Fibroblast of skin of right quadriceps (primary cell): Measurements from ENCODE around the gene SYNJ2.
A peak's percentile ranks its signal among the peaks of the same experiment; 100 is the strongest.

ENCODE experiments used
- DNase-seq: peaks from one replicate; pipeline ENCODE4 v3.0.0-alpha.2; 2013

Gene SYNJ2

GRCh38 chr6:157982102-157982562 is 469 bp downstream of the SYNJ2 start:
- no peak for DNase-seq

GRCh38 chr6:157982563-157983405 is 1.1 kb downstream of the SYNJ2 start:
- DNase-seq = peak; percentile 54

GRCh38 chr6:157983406-157984119 is 1.9 kb downstream of the SYNJ2 start:
- peak; percentile 62 for DNase-seq

DNA sequence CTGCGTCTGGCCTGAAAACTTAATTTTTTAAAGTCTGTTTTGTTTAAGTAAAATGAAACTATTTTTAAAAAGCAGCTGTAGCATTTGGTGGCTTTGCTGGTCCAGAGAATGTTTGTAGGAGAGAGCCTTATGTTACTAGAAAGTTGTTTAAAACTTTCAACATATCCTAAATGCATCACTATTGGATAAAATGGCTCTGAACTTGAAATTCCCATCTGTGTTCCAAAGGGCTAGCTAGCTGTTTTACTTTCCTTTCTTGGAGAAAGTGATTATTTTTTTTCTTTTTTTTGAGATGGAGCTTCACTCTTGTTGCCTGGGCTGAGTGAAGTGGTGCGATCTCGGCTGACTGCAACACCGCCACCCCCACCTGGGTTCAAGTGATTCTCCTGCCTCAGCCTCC is 2.5 kb downstream of the SYNJ2 start:
- no peak for DNase-seq

DNA sequence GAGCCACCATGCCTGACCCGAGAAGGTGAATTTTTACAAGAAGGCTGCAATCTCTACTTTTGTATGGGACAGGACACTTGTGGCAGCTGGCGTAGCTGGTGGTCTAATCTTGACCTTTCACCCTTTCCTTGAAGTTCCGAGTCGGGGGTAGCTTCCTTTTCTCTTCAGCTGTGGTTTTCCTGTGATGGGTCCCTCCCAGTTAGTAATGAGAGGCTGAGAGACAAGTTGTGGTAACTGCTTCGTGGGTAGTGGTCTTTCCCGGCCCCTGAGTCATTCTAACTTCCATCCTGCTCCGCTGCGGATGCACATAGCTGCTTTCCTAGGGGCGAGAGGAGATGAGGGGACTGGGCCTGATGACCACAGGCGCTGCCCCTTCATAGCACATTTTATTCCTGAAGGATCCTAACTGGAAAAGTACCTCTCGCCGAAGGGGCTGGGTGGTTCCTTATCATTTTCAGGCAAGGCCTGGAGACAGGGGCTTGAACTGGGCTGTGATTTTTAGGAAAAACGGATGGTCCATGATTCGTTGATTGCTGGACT is 3.1 kb downstream of the SYNJ2 start:
- no peak for DNase-seq

DNA sequence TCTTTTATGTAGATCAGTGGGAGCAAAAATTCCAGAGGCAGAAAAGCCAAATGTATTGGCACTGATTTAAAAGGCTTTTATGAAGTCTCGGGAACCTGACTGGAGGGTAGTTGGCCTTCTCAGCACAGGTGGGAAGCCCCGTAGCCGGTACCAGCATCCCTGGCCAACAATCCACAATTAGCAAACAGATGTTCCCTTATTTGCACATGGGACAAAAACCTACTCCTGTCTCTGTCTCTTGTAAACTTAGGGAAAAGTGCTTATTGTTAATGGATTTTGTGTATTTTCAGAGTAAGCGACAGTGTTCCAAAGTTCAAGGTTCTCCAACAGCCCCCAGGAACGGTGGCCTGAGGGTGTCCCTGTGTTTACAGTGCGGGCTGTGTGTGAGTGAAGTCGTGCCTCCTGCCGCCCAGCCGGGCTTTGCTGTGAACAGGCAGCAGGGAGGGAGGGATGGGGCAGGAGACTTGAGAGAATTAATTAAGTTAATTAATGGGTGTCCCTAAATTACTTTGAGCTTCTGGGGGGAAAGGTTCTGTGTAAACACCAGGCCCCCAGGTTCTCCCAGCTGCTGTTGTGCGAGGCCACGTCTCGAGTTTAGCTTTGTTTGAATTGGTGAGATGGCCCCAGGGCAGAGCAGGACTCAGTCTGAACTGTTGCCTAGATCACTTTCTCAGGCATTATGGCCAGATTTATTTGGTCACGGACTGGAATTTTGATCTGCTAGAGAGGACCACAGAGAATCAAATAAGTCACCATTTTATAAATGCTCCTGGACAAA is 3.9 kb downstream of the SYNJ2 start:
- DNase-seq = no peak

DNA sequence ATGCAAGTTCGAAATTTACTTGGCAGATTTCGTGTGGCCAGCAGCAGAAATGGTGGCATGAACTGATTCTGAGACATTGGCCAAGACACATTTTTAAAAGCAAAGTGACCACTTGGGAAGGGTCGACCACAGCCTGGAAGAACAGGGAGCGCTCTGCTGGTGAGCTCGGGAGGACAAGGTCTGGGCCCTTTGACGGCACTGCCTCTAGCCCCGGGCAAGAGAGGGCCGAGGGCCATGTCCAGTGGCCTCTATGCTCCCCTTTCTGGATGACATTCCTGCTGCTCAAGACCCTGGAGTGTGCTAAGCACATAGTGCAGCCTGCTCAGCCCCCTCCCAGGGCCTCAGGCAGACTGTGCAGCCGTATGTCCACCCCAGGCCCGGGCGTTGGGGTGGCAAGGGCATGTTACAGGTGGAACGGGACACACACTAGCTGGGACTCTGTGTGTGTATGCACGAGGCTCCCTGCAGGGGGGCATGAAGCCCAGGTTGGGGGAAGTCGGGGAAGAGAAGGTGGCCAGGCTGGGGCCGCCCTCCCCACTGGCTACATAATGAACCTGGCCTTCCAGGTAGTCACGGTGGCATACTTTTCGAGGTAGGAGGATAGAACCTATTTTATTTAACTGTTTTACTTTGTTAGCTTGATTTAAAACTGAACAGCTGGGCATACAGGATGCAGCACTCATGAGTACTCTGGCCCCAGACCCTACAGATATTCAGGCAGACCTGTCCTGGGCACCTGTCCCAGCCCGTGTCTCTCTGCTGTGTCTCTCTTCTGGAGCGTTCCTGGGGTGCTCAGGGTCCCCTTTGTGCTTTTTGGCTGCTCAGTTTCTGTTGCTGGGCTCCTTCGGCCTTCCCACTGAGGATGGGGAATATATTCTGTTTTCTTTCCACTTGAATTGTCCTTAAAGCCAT is 6.4 kb downstream of the SYNJ2 start:
- DNase-seq = no peak

DNA sequence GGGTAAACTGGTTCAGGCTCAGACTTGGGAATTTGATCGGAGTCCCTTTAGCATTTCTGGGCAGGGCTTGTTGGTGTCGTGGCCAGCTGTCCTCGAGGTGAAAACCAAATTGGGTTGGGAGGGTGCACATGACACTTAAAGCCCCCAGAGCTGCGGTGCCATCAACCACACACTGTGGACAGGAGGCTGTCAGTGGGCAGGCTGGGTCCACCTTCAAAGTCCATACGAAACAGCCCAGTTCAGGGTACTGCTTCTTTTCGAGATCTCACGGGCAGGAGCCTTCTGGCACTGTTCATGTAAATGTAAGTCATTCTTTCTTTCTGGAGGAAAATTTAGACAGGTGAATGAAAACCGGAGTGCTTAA is 7.0 kb downstream of the SYNJ2 start:
- DNase-seq = no peak

DNA sequence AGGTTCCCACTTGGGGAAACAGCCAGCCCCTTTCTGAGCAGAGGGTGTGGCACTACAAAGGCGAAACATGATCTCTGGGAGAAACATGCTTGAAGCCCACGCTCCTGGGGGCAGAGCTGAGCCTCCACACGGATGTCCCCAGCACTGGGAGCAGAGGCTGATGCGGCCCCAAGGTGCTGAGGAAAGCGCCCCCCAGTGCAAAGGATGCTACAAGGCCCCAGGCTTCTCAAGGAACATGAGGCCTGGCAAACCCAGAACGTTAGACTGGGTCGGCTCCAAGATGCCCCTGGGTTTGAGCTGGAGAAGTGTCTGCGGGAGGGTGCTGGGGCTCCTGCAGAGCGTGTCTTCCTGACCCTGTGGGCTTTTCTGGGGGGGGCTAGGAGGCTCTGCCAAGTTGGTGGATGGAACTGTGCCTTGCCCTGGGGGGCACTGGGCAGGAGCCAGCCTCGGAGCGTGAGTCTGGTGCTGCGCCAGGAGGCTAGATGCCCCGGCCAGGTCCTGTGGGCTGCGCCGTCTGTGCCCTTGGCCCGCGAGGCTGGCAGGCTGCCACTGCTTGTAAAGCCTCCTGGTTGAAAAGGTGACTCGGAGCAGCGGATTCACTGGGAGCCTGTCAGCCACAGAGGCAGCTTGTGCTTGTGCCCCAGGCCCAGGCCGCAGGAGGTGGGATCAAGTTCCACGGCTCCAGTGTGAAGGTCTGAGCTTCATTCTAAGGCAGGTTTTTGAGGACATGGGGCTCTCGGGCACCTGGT is 8.1 kb downstream of the SYNJ2 start:
- DNase-seq = peak; percentile 56

- DNase-seq = peak; percentile 54
Measured at GRCh38 chr6:157990321-157991066, 8.8 kb downstream of the SYNJ2 start.

DNA sequence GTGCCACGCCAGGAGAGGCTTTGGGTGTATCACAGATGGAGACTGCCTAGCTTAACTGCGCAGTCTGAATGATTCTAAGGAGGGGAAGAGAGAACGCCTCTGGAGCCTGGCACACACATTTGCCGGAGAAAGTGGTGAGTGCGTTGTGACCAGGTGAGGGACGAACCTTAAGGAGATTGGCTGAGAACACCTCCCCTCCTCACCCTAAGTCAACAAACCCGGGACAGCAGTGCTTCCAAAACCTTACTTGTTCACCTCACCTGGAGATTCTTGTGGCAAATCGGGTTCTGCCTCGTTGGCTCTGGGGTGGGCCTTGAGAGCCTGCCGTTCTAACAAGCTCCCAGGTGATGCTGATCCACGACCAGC is 9.4 kb downstream of the SYNJ2 start:
- DNase-seq = no peak

DNA sequence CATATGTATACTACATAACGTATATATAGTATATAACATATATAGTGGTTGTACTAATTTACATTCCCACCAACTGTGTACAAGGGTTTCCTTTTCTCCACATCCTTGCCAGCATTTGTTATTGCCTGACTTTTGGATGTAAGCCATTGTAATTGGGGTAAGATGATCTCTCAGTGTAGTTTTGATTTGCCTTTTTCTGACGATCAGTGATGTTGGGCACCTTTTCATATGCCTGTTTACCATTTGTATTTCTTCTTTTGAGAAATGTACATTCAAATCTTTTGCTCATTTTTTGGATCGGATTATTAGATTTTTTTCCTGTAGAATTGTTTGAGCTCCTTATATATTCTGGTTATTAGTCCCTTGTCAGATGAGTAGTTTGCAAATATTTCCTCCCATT is 11.4 kb downstream of the SYNJ2 start:
- DNase-seq = no peak

- no peak for DNase-seq
Measured at GRCh38 chr6:157994125-157994795, 12.6 kb downstream of the SYNJ2 start.

GRCh38 chr6:157995458-157995857 is 13.8 kb downstream of the SYNJ2 start:
- DNase-seq = no peak

- DNase-seq = no peak
Measured at GRCh38 chr6:157996201-157996712, 14.6 kb downstream of the SYNJ2 start.

GRCh38 chr6:157996918-157997702 is 15.4 kb downstream of the SYNJ2 start:
- DNase-seq = no peak

GRCh38 chr6:157997893-157998608 is 16.4 kb downstream of the SYNJ2 start:
- DNase-seq = no peak

DNA sequence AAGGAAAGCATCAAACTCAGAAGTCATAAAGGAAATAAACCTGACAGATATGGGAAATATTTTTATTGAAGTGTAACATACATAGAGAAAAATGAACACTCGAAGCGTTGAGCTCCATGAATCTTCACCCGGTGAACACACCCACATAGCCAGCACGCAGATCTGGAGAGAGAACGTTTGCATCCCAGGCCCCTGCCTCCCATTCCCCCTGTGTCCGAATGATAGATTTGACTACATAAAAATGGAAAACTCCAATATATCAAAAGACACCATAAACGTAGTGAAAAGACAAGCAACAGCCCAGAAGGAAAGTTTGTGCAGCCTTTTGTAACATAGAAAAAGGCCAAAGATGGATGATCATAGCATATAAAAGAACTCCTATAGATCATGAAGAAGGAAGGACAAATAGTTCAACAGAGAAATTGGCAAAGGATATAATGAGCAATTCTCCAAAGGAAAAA is 17.1 kb downstream of the SYNJ2 start:
- no peak for DNase-seq
